GM18498 (cell line): ENCODE data around the gene ADAMTS1.

ENCODE experiments used
- ATAC-seq: cut with Tn5 transposase; IDR thresholded peaks from one replicate; pipeline ENCODE4 v1.9.1; 2021; ENCODE audit warnings: mild to moderate bottlenecking, moderate library complexity; ENCODE audit not compliant: unreplicated experiment

ADAMTS1 gene

GRCh38 chr21:26818906-26819305, 26.3 kb downstream of the ADAMTS1 start:
- ATAC-seq, result no peak

GRCh38 chr21:26815197-26815596, 30.0 kb downstream of the ADAMTS1 start:
- ATAC-seq, result no peak

GRCh38 chr21:26814386-26814785, 30.8 kb downstream of the ADAMTS1 start:
- no peak for ATAC-seq

- no peak for ATAC-seq
Observed at GRCh38 chr21:26813426-26813998, 31.7 kb downstream of the ADAMTS1 start.

GRCh38 chr21:26812173-26812572, 33.0 kb downstream of the ADAMTS1 start:
- ATAC-seq, result no peak

GRCh38 chr21:26811482-26811881, 33.7 kb downstream of the ADAMTS1 start:
- no peak for ATAC-seq

- no peak for ATAC-seq
Observed at GRCh38 chr21:26810676-26811415, 34.4 kb downstream of the ADAMTS1 start.

- ATAC-seq, result no peak
Observed at GRCh38 chr21:26810266-26810665, 34.9 kb downstream of the ADAMTS1 start.

- no peak for ATAC-seq
Observed at GRCh38 chr21:26809745-26810144, 35.5 kb downstream of the ADAMTS1 start.

GRCh38 chr21:26806801-26807295, 38.4 kb downstream of the ADAMTS1 start:
- no peak for ATAC-seq

- ATAC-seq, result no peak
Observed at GRCh38 chr21:26804895-26805609, 40.2 kb downstream of the ADAMTS1 start.

GRCh38 chr21:26801498-26801897, 43.7 kb downstream of the ADAMTS1 start:
- ATAC-seq, result no peak

- no peak for ATAC-seq
Observed at GRCh38 chr21:26800970-26801431, 44.2 kb downstream of the ADAMTS1 start.

- no peak for ATAC-seq
Observed at GRCh38 chr21:26800455-26800854, 44.8 kb downstream of the ADAMTS1 start.

- no peak for ATAC-seq
Observed at GRCh38 chr21:26800001-26800400, 45.2 kb downstream of the ADAMTS1 start.

GRCh38 chr21:26798856-26799751, 46.1 kb downstream of the ADAMTS1 start:
- no peak for ATAC-seq

GRCh38 chr21:26797878-26798456, 47.2 kb downstream of the ADAMTS1 start:
- ATAC-seq, result no peak

- no peak for ATAC-seq
Observed at GRCh38 chr21:26795866-26796329, 49.3 kb downstream of the ADAMTS1 start.

GRCh38 chr21:26795412-26795805, 49.8 kb downstream of the ADAMTS1 start:
- ATAC-seq, result no peak
